BLaER1 (cell line): Measurements from ENCODE around the gene FBXL22.
"Not testable (repeated sequence)": the region's sequence is repeated elsewhere in the genome, so short reads cannot be mapped to it uniquely, and the experiment has no call there.

Experiments
- H3K27ac ChIP-seq: shearing (Covaris generic); formaldehyde crosslinking; 2 replicates; pipeline ENCODE4 v1.8.1; 2022
- H3K27me3 ChIP-seq: shearing (Covaris generic); formaldehyde crosslinking; 2 replicates; pipeline ENCODE4 v1.8.1; 2022
- H3K36me3 ChIP-seq: shearing (Covaris generic); formaldehyde crosslinking; 2 replicates; pipeline ENCODE4 v1.8.1; 2022
- H3K4me1 ChIP-seq: shearing (Covaris generic); formaldehyde crosslinking; 2 replicates; pipeline ENCODE4 v1.8.1; 2022
- H3K4me2 ChIP-seq: shearing (Covaris generic); formaldehyde crosslinking; 2 replicates; pipeline ENCODE4 v1.8.1; 2022
- H3K4me3 ChIP-seq: shearing (Covaris generic); formaldehyde crosslinking; 2 replicates; pipeline ENCODE4 v1.8.1; 2022
- H3K9ac ChIP-seq: shearing (Covaris generic); formaldehyde crosslinking; 2 replicates; pipeline ENCODE4 v1.8.1; 2022
- H3K9me3 ChIP-seq: shearing (Covaris generic); formaldehyde crosslinking; 2 replicates; pipeline ENCODE4 v1.8.1; 2022
- H4K20me1 ChIP-seq: shearing (Covaris generic); formaldehyde crosslinking; 2 replicates; pipeline ENCODE4 v1.8.1; 2022
- Cebpa-rat ChIP-seq: shearing (Covaris generic); IDR thresholded peaks from 2 replicates; pipeline ENCODE4 v1.8.1; 2022

The FBXL22 gene

GRCh38 chr15:63610209-63610841 lies 13.1 kb downstream of the FBXL22 start:
- no peak overlapping the region for H3K4me3 ChIP-seq
- H3K36me3 ChIP-seq, result peaks cover 66% of the 10 kb centered on the region
- TF ChIP-seq Cebpa-rat, result no peak
- H3K9ac ChIP-seq, result peak overlapping the region; percentile 70
- peaks cover 35% of the 10 kb centered on the region for H3K4me1 ChIP-seq
- no peaks in the 10 kb centered on the region for H3K27me3 ChIP-seq
- H3K9me3 ChIP-seq, result no peaks in the 10 kb centered on the region
- no peaks in the 10 kb centered on the region for H4K20me1 ChIP-seq
- H3K4me2 ChIP-seq, result peak overlapping the region; percentile 68
- peak overlapping the region; percentile 83 for H3K27ac ChIP-seq

DNA sequence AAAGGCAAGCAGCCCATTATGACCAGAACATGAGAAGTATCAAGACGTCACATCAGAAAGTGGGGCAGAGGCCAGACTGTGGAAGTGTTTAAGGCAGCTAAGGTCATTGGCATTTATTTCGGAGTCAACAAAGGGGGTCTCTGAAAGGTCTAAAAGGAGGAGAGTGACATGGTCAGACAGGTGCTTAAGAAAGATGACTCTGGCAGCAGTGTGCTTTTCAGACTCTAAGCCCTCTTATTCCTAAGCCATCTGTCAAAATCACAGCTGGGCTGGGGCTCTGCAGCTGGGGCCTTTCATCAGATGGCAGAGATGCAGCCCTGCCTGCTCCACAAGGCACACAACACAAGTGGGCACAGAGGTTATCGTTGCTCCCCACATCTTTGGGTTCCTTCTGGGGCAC lies 14.0 kb downstream of the FBXL22 start:
- Histone ChIP-seq H3K27ac (peak overlapping the region; percentile 83; the same call in 1 of the 2 replicates), H3K9me3 (no peaks in the 10 kb centered on the region), H3K27me3 (no peaks in the 10 kb centered on the region), H4K20me1 (no peaks in the 10 kb centered on the region), H3K36me3 (peaks cover 75% of the 10 kb centered on the region), H3K4me2 (peak overlapping the region; percentile 68; the same call in 1 of the 2 replicates), H3K9ac (peak overlapping the region; percentile 70; the same call in 1 of the 2 replicates), H3K4me1 (peaks cover 27% of the 10 kb centered on the region), H3K4me3 (no peak overlapping the region)
- TF ChIP-seq Cebpa-rat, result no peak

DNA sequence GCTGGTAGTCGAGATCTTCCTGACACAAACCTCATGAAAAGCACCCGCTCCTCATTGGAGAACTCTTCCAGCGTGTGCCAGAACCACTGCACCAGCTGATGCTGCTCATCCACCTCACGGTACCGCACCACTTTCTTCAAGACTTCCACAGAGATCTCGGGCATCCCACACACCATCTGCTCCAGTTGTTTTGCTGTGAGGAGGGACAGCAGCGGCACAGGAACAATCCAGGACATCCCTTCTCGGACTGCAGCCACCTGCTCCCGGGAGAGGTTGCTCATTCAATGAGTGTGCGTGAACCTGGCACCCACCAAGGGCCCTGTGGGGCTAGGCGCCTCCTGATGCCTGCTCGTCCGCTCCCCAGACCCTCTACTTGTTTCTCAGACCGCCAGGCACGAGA lies 15.1 kb downstream of the FBXL22 start:
- peaks cover 79% of the 10 kb centered on the region for H3K36me3 ChIP-seq
- no peak for TF ChIP-seq Cebpa-rat

GRCh38 chr15:63615935-63616334 lies 18.7 kb downstream of the FBXL22 start:
- Histone ChIP-seq H3K4me3 (no peak overlapping the region), H3K4me2 (no peak overlapping the region), H4K20me1 (no peaks in the 10 kb centered on the region), H3K27me3 (no peaks in the 10 kb centered on the region), H3K36me3 (peaks cover 57% of the 10 kb centered on the region), H3K4me1 (peaks cover 5% of the 10 kb centered on the region), H3K9ac (no peak overlapping the region), H3K9me3 (no peaks in the 10 kb centered on the region), H3K27ac (no peak overlapping the region)
- no peak for TF ChIP-seq Cebpa-rat

More for the DNA sequence above, 15.1 kb downstream of the FBXL22 start:
- Histone ChIP-seq H3K4me2 (no peak overlapping the region), H3K4me1 (peaks cover 18% of the 10 kb centered on the region), H4K20me1 (no peaks in the 10 kb centered on the region), H3K4me3 (no peak overlapping the region), H3K9me3 (no peaks in the 10 kb centered on the region), H3K27ac (no peak overlapping the region), H3K9ac (no peak overlapping the region), H3K27me3 (no peaks in the 10 kb centered on the region)

- not testable (repeated sequence) for H3K4me2 ChIP-seq, H3K4me1 ChIP-seq, H4K20me1 ChIP-seq, H3K4me3 ChIP-seq, H3K27ac ChIP-seq, H3K27me3 ChIP-seq, H3K9me3 ChIP-seq, H3K9ac ChIP-seq
- H3K36me3 ChIP-seq, result peaks cover 54% of the 10 kb centered on the region
Observed at GRCh38 chr15:63617147-63617546, 20.0 kb downstream of the FBXL22 start.

GRCh38 chr15:63617627-63618026 lies 20.4 kb downstream of the FBXL22 start:
- not testable (repeated sequence) for H3K4me1 ChIP-seq, H4K20me1 ChIP-seq, H3K4me2 ChIP-seq, H3K9me3 ChIP-seq, H3K4me3 ChIP-seq, H3K9ac ChIP-seq, H3K27ac ChIP-seq, H3K27me3 ChIP-seq
- peaks cover 54% of the 10 kb centered on the region for H3K36me3 ChIP-seq

DNA sequence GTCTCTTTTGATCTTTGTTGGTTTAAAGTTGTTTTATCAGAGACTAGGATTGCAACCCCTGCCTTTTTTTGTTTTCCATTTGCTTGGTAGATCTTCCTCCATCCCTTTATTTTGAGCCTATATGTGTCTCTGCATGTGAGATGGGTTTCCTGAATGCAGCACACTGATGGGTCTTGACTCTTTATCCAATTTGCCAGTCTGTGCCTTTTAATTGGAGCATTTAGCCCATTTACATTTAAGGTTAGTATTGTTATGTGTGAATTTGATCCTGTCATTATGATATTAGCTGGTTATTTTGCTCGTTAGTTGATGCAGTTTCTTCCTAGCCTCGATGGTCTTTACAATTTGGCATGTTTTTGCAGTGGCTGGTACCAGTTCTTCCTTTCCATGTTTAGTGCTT lies 23.6 kb downstream of the FBXL22 start:
- not testable (repeated sequence) for H3K4me2 ChIP-seq, H3K9ac ChIP-seq, H3K9me3 ChIP-seq, H4K20me1 ChIP-seq, H3K4me3 ChIP-seq, H3K27ac ChIP-seq, H3K27me3 ChIP-seq
- H3K36me3 ChIP-seq, result peaks cover 56% of the 10 kb centered on the region
- peaks cover 17% of the 10 kb centered on the region; the same call in 1 of the 2 replicates for H3K4me1 ChIP-seq

- H3K9me3 ChIP-seq, result 0 out of 2 replicates have a peak, but pooled peaks cover 4% of the 10 kb centered on the region
- H3K9ac ChIP-seq, result no peak overlapping the region
- no peak overlapping the region for H3K27ac ChIP-seq
- no peak for TF ChIP-seq Cebpa-rat
- H3K4me2 ChIP-seq, result no peak overlapping the region
- H3K4me3 ChIP-seq, result no peak overlapping the region
- H3K4me1 ChIP-seq, result peaks cover 17% of the 10 kb centered on the region; the same call in 1 of the 2 replicates
- H4K20me1 ChIP-seq, result no peaks in the 10 kb centered on the region
- H3K27me3 ChIP-seq, result no peaks in the 10 kb centered on the region
- peaks cover 71% of the 10 kb centered on the region for H3K36me3 ChIP-seq
Observed at GRCh38 chr15:63623232-63623969, 26.2 kb downstream of the FBXL22 start.

GRCh38 chr15:63626955-63627354 lies 29.8 kb downstream of the FBXL22 start:
- Histone ChIP-seq H3K36me3 (peaks cover 98% of the 10 kb centered on the region), H3K4me3 (no peak overlapping the region), H3K4me1 (peaks cover 17% of the 10 kb centered on the region; the same call in 1 of the 2 replicates), H3K27ac (no peak overlapping the region), H3K9ac (no peak overlapping the region), H3K9me3 (0 out of 2 replicates have a peak, but pooled peaks cover 2% of the 10 kb centered on the region), H4K20me1 (no peaks in the 10 kb centered on the region), H3K4me2 (no peak overlapping the region), H3K27me3 (no peaks in the 10 kb centered on the region)
- no peak for TF ChIP-seq Cebpa-rat

DNA sequence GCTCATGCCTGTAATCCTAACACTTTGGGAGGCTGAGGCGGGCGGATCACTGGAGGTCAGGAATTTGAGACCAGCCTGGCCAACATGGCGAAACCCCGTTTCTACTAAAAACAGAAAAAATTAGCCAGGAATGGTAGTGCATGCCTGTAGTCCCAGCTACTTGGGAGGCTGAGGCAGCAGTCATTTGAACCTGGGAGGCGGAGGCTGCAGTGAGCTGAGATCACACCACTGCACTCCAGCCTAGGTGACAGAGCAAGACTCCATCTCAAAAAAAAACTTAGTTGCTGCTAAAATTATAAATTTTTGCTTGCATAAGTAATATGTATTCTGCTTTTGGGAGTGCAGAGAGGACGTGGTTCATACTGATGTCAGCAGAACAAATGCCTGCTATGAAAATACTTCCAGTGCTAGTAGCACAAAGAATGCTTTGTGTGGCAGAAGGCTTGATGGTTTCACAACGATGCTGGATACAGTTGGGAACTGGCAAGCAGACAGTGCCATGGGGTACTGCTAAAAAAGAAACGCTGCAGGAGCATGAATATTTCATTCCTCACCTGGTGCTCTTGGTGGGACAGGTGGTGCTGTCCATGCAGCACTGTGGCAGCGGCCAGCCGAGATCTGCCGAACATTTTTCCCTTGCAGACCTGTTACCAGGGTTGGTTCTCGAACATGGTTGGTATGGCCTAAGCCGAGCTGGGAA lies 31.1 kb downstream of the FBXL22 start:
- no peak overlapping the region for H3K4me2 ChIP-seq
- H3K9ac ChIP-seq, result no peak overlapping the region
- no peak overlapping the region for H3K4me3 ChIP-seq
- no peak for TF ChIP-seq Cebpa-rat
- peaks cover 98% of the 10 kb centered on the region for H3K36me3 ChIP-seq
- H3K9me3 ChIP-seq, result no peaks in the 10 kb centered on the region
- 0 out of 2 replicates have a peak, but pooled peaks cover 6% of the 10 kb centered on the region for H3K4me1 ChIP-seq
- no peaks in the 10 kb centered on the region for H4K20me1 ChIP-seq
- no peak overlapping the region for H3K27ac ChIP-seq
- H3K27me3 ChIP-seq, result no peaks in the 10 kb centered on the region
